ENCODE measurements around the gene GOLGA6L10.
"Not testable (repeated sequence)": the region's sequence is repeated elsewhere in the genome, so short reads cannot be mapped to it uniquely, and the experiment has no call there.

Gene GOLGA6L10

DNA sequence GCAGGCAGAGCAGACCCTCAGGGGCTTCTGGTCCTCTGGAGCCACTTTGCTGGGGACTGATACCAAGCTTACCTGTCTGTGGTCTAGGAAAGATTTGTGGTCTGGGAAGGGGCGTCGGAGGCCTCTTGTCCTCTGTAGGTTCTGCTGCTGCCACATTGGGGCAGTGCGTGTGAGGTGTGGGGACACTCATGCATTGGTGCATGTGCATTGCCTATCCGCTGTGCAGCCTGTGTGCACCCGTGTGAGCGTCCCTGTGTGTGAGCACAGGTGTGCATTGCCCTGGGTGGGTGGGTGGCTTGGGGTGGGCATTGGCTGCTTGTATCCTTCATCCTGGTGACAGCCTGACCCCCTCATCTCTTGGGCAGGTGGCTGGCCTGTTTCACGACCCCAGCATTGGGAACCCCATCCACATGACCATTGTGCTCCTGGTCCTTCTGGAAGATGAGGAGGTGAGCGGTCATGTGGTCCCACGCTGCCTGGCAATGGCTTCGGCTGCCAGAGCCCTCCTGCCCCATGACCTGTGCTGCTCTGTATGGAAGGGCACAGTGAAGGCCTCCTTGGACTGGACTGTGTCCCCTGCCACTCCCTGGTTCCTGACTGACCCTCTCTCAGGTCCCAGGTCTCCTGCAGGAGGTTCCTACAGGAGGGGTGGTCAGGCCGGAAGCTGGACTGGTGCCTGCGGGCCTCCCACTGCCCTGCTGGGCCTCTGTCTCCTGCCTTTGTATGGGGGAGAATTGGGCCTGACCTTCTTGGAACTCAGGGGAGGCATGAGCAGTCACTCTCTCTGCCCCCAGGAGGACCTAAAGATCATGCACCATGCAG is 45.1 kb downstream of the GOLGA6L10 start:
- no peaks in the 10 kb centered on the region for H3K36me3 ChIP-seq (replicated peaks; ENCODE audit: insufficient read depth, low read length)
- no peaks in the 10 kb centered on the region for H3F3A ChIP-seq (ENCODE audit: insufficient read depth, low read length)
- no peak overlapping the region for H3K27ac ChIP-seq (ENCODE audit: low read length)
- H3K4me3 ChIP-seq (ENCODE audit: low read length) = no peak overlapping the region
- H3K9me2 ChIP-seq (replicated peaks; ENCODE audit: insufficient read depth, low read length) = no peaks in the 10 kb centered on the region
- H3K9me3 ChIP-seq (replicated peaks; ENCODE audit: insufficient read depth, low read length) = no peaks in the 10 kb centered on the region
- no peak overlapping the region for H2AFZ ChIP-seq (ENCODE audit: low read length)
- H3K4me1 ChIP-seq (ENCODE audit: low read length) = no peaks in the 10 kb centered on the region
- DNase-seq = no peak
- no peak overlapping the region for H3K9ac ChIP-seq (ENCODE audit: low read length)
- H3K79me2 ChIP-seq (ENCODE audit: low read length) = no peaks in the 10 kb centered on the region
- H3K4me2 ChIP-seq (ENCODE audit: low read depth, low read length) = no peak overlapping the region
- H4K20me1 ChIP-seq (ENCODE audit: insufficient read depth, low read length) = no peaks in the 10 kb centered on the region
- H3K27me3 ChIP-seq (replicated peaks; ENCODE audit: insufficient read depth, low read length) = peaks cover 25% of the 10 kb centered on the region
- TF ChIP-seq CTCF (IDR thresholded peaks at IDR 0.05; ENCODE audit: low read length) (no peak), EZH2phosphoT487 (IDR thresholded peaks at IDR 0.05; ENCODE audit: low read length) (no peak), EZH2 (optimal IDR thresholded peaks at IDR 0.05; ENCODE audit: low read depth, low read length) (no peak)

DNA sequence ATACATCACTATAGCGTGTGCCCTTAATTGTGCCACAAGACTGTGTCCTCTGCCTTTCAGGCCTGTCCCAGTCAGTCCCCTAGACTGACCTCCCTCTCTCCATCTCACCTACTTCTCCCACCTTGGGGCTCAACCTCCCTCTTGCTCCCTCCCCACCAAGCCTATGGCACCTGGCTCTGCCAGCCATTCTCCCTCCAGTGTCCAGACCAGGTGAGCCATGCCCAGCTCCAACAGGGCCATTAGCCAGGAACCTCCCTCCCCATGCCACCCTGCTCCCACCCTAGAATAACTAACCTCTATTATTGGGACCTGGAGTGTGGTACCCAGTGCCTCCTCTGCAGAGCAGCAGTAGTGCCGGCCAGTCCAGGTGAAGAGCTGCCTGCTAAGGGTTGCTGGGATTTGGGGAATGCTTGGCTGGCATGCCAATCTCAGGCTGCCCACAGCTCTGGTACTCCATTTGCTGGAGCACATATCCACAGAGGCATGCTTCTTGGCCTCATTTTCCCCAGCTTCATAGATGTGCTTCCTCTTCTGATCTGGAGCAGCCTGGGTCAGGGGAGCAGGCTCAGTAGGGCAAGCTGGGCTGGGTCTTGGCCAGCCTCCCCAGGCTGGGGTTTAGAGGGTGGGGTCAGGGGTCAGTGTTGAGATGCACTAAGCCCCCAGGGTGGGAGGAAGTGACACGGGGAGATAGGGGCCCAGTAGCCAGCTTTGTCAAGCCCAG is 47.8 kb downstream of the GOLGA6L10 start:
- no peak overlapping the region for H3K27ac ChIP-seq (ENCODE audit: low read length)
- no peaks in the 10 kb centered on the region for H3K79me2 ChIP-seq (ENCODE audit: low read length)
- H3K9me2 ChIP-seq (replicated peaks; ENCODE audit: insufficient read depth, low read length) = no peaks in the 10 kb centered on the region
- no peaks in the 10 kb centered on the region for H3K4me1 ChIP-seq (ENCODE audit: low read length)
- H3K4me2 ChIP-seq (ENCODE audit: low read depth, low read length) = no peak overlapping the region
- H3K9ac ChIP-seq (ENCODE audit: low read length) = no peak overlapping the region
- no peak for DNase-seq
- H3K27me3 ChIP-seq (replicated peaks; ENCODE audit: insufficient read depth, low read length) = peaks cover 36% of the 10 kb centered on the region
- H3K36me3 ChIP-seq (replicated peaks; ENCODE audit: insufficient read depth, low read length) = no peaks in the 10 kb centered on the region
- H3K4me3 ChIP-seq (ENCODE audit: low read length) = no peak overlapping the region
- H2AFZ ChIP-seq (ENCODE audit: low read length) = no peak overlapping the region
- H3K9me3 ChIP-seq (replicated peaks; ENCODE audit: insufficient read depth, low read length) = no peaks in the 10 kb centered on the region
- H3F3A ChIP-seq (ENCODE audit: insufficient read depth, low read length) = no peaks in the 10 kb centered on the region
- no peaks in the 10 kb centered on the region for H4K20me1 ChIP-seq (ENCODE audit: insufficient read depth, low read length)
- TF ChIP-seq CTCF (IDR thresholded peaks at IDR 0.05; ENCODE audit: low read length) (no peak), EZH2phosphoT487 (IDR thresholded peaks at IDR 0.05; ENCODE audit: low read length) (no peak), EZH2 (optimal IDR thresholded peaks at IDR 0.05; ENCODE audit: low read depth, low read length) (no peak)

- no peaks in the 10 kb centered on the region for H3K4me1 ChIP-seq (ENCODE audit: low read length)
- H3K27ac ChIP-seq (ENCODE audit: low read length) = no peak overlapping the region
- H3K36me3 ChIP-seq (replicated peaks; ENCODE audit: insufficient read depth, low read length) = no peaks in the 10 kb centered on the region
- no peak for DNase-seq
- no peaks in the 10 kb centered on the region for H3F3A ChIP-seq (ENCODE audit: insufficient read depth, low read length)
- no peaks in the 10 kb centered on the region for H4K20me1 ChIP-seq (ENCODE audit: insufficient read depth, low read length)
- H3K79me2 ChIP-seq (ENCODE audit: low read length) = no peaks in the 10 kb centered on the region
- H3K9me2 ChIP-seq (replicated peaks; ENCODE audit: insufficient read depth, low read length) = no peaks in the 10 kb centered on the region
- peaks cover 38% of the 10 kb centered on the region for H3K27me3 ChIP-seq (replicated peaks; ENCODE audit: insufficient read depth, low read length)
- no peak overlapping the region for H3K4me2 ChIP-seq (ENCODE audit: low read depth, low read length)
- no peak for TF ChIP-seq EZH2phosphoT487 (IDR thresholded peaks at IDR 0.05; ENCODE audit: low read length)
- no peak for TF ChIP-seq EZH2 (optimal IDR thresholded peaks at IDR 0.05; ENCODE audit: low read depth, low read length)
- TF ChIP-seq CTCF (IDR thresholded peaks at IDR 0.05; ENCODE audit: low read length) = no peak
- H2AFZ ChIP-seq (ENCODE audit: low read length) = no peak overlapping the region
- H3K4me3 ChIP-seq (ENCODE audit: low read length) = no peak overlapping the region
- H3K9me3 ChIP-seq (replicated peaks; ENCODE audit: insufficient read depth, low read length) = no peaks in the 10 kb centered on the region
- no peak overlapping the region for H3K9ac ChIP-seq (ENCODE audit: low read length)
Measured at GRCh38 chr15:82300883-82301282, 48.4 kb downstream of the GOLGA6L10 start.

DNA sequence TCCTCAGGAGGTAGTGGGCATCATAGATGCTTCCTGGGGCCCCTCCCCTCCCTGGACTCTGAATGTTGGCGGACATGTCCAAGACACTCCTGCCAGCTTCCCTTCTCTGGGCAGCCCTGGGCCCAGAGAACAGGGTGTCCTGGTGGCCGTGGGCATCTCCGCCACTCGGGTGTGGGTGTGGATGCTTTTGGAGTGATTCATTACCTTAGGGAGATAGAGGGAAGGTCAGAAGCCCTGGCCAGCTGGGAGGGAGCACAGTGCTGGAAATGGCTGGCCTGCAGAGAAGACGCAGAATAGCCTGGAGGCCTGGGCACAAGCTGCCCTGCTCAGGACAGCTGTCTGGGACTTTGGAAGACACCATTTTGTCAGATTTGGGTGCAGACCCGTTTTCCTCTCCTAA is 48.9 kb downstream of the GOLGA6L10 start:
- not testable (repeated sequence) for H3K9me2 ChIP-seq (replicated peaks; ENCODE audit: insufficient read depth, low read length); H3K4me1 ChIP-seq (ENCODE audit: low read length); H4K20me1 ChIP-seq (ENCODE audit: insufficient read depth, low read length); H3K79me2 ChIP-seq (ENCODE audit: low read length); H3F3A ChIP-seq (ENCODE audit: insufficient read depth, low read length); H3K9ac ChIP-seq (ENCODE audit: low read length); H3K4me3 ChIP-seq (ENCODE audit: low read length); H3K9me3 ChIP-seq (replicated peaks; ENCODE audit: insufficient read depth, low read length); H3K4me2 ChIP-seq (ENCODE audit: low read depth, low read length); H3K36me3 ChIP-seq (replicated peaks; ENCODE audit: insufficient read depth, low read length); H3K27ac ChIP-seq (ENCODE audit: low read length); DNase-seq; H2AFZ ChIP-seq (ENCODE audit: low read length)
- H3K27me3 ChIP-seq (replicated peaks; ENCODE audit: insufficient read depth, low read length) = peaks cover 38% of the 10 kb centered on the region

DNA sequence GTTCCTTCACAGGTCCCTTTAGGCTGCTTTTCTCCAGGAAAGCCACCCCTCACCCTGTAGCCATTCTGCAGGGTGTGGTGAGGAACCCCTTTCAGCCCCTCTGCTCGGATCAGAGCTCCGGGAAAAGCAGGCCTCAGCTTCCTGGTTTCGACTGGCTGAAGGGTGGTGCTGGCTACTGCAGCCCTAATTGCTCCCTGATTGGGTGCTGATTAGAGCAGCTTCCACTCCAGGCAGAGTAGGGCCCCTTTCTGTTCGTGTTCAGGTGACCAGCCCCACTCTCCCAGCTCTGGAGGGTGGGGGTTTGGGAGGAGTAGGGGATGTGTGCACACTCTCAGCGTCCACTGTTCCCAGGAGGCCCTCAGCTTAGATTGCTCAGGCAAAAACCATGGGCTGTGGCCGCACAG is 49.8 kb downstream of the GOLGA6L10 start:
- H3K4me2 ChIP-seq (ENCODE audit: low read depth, low read length); H2AFZ ChIP-seq (ENCODE audit: low read length); H3K4me3 ChIP-seq (ENCODE audit: low read length); H3K36me3 ChIP-seq (replicated peaks; ENCODE audit: insufficient read depth, low read length); DNase-seq; H3K27ac ChIP-seq (ENCODE audit: low read length); H3K4me1 ChIP-seq (ENCODE audit: low read length); H4K20me1 ChIP-seq (ENCODE audit: insufficient read depth, low read length); H3F3A ChIP-seq (ENCODE audit: insufficient read depth, low read length); H3K9ac ChIP-seq (ENCODE audit: low read length); H3K79me2 ChIP-seq (ENCODE audit: low read length); H3K9me2 ChIP-seq (replicated peaks; ENCODE audit: insufficient read depth, low read length); H3K9me3 ChIP-seq (replicated peaks; ENCODE audit: insufficient read depth, low read length): not testable (repeated sequence)
- peaks cover 38% of the 10 kb centered on the region for H3K27me3 ChIP-seq (replicated peaks; ENCODE audit: insufficient read depth, low read length)

Measured in MM.1S (cell line).